Adipose tissue (tissue), 3 donors: ENCODE measurements around the gene DCAF11. TPM values are rescaled to one million over a fixed set of nuclear protein-coding genes. Genes with fewer than 3 reads are reported as not detected.

Source experiments
- H3K27ac ChIP-seq: one replicate; pipeline ENCODE4 v1.5.1; 2013; ENCODE audit warnings: low read depth, low read length
- WGBS, 3 donors: extraction: QIAGEN DNeasy Blood & Tissue Kit; methylation state at CpG; one replicate each; pipeline ENCODE4 v1.1.7; 2013; 5-methylcytosine and 5-hydroxymethylcytosine counted together
- polyA plus RNA-seq, 3 donors: library from polyadenylated mRNA; stranded (reverse); fragments of 200-250 nt; gene quantifications; one replicate each; pipeline ENCODE4 v1.2.3, GENCODE V29; 2013
- donor health status: healthy with polysubstance abuse.
- donor health status: Bipolar disorder and iron deficiency.
- donor health status: healthy.

The DCAF11 gene
- polyA plus RNA-seq, 3 donors, result 27.7 to 65.1 (median 35.6) TPM

GRCh38 chr14:24075485-24076301 lies 38.9 kb upstream of the DCAF11 start:
- no peak overlapping the region for H3K27ac ChIP-seq
- 64 to 73% (median 70%) methylated on average over 11 of the region's 11 CpGs for WGBS, 3 donors

GRCh38 chr14:24076302-24076601 lies 38.3 kb upstream of the DCAF11 start:
- no peak overlapping the region for H3K27ac ChIP-seq
- WGBS, 3 donors, result 86 to 93% (median 90%) methylated on average over 10 of the region's 10 CpGs

DNA sequence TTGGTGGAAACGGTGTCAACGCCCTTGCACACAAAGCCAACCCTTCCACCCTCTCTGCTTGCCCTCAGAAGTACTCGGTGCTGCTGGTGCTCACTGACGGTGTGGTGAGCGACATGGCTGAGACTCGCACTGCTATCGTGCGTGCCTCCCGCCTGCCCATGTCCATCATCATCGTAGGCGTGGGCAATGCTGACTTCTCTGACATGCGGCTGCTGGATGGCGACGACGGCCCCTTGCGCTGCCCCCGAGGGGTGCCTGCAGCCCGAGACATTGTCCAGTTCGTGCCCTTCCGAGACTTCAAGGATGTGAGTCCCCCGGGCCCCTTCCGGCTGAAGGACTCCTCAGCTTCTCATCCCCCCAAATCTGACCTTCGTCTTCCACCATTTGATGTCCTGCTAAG lies 37.5 kb upstream of the DCAF11 start:
- WGBS, 3 donors, result 91 to 94% (median 93%) methylated on average over 23 of the region's 23 CpGs
- no peak overlapping the region for H3K27ac ChIP-seq

GRCh38 chr14:24078146-24078545 lies 36.4 kb upstream of the DCAF11 start:
- 86 to 89% (median 86%) methylated on average over 3 of the region's 3 CpGs for WGBS, 3 donors
- no peak overlapping the region for H3K27ac ChIP-seq

- WGBS, 3 donors, result 87 to 94% (median 88%) methylated on average over 9 of the region's 9 CpGs
- no peak overlapping the region for H3K27ac ChIP-seq
Observed at GRCh38 chr14:24079491-24080141, 35.0 kb upstream of the DCAF11 start.

- 73 to 81% (median 79%) methylated on average over 6 of the region's 6 CpGs for WGBS, 3 donors
- no peak overlapping the region for H3K27ac ChIP-seq
Observed at GRCh38 chr14:24080142-24080530, 34.4 kb upstream of the DCAF11 start.

- WGBS, 3 donors, result 0 to 1% (median 0%) methylated on average over 67 to 74 of the region's 74 CpGs
- H3K27ac ChIP-seq, result no peak overlapping the region
Observed at GRCh38 chr14:24080888-24081738, 33.5 kb upstream of the DCAF11 start.

GRCh38 chr14:24081739-24082211 lies 32.8 kb upstream of the DCAF11 start:
- 20 to 24% (median 22%) methylated on average over 26 of the region's 26 CpGs for WGBS, 3 donors
- no peak overlapping the region for H3K27ac ChIP-seq

GRCh38 chr14:24082411-24083080 lies 32.0 kb upstream of the DCAF11 start:
- WGBS, 3 donors, result 92 to 96% (median 95%) methylated on average over 5 of the region's 5 CpGs

GRCh38 chr14:24083462-24083861 lies 31.1 kb upstream of the DCAF11 start:
- 63 to 91% (median 89%) methylated on average over 3 of the region's 3 CpGs for WGBS, 3 donors
- no peak overlapping the region for H3K27ac ChIP-seq

More at GRCh38 chr14:24082411-24083080, 32.0 kb upstream of the DCAF11 start:
- H3K27ac ChIP-seq, result no peak overlapping the region

DNA sequence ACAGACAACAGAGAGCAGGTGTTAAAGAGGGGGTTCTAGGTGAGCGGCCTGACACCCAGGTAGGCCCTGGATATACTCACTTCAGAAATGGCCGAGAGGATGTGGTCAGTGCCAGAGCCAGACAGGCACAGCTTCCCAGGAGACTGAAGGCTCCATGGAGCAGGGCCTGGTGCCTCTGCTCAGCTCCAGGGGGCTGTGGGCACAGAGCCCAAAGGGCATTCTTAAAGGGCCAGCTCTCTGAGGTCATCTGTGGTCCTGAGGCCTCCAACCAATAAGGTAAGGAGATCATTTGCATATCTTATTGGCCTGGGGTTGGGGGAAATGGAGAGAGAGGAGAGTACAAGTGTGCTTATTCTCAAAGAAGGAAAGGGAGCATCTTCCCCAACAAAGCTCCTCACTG lies 30.1 kb upstream of the DCAF11 start:
- H3K27ac ChIP-seq, result no peak overlapping the region
- WGBS, 3 donors, result 94 to 100% (median 97%) methylated on average over 2 of the region's 2 CpGs

GRCh38 chr14:24085215-24085614 lies 29.4 kb upstream of the DCAF11 start:
- 78 to 95% (median 80%) methylated on average over 3 of the region's 3 CpGs for WGBS, 3 donors
- H3K27ac ChIP-seq, result no peak overlapping the region

DNA sequence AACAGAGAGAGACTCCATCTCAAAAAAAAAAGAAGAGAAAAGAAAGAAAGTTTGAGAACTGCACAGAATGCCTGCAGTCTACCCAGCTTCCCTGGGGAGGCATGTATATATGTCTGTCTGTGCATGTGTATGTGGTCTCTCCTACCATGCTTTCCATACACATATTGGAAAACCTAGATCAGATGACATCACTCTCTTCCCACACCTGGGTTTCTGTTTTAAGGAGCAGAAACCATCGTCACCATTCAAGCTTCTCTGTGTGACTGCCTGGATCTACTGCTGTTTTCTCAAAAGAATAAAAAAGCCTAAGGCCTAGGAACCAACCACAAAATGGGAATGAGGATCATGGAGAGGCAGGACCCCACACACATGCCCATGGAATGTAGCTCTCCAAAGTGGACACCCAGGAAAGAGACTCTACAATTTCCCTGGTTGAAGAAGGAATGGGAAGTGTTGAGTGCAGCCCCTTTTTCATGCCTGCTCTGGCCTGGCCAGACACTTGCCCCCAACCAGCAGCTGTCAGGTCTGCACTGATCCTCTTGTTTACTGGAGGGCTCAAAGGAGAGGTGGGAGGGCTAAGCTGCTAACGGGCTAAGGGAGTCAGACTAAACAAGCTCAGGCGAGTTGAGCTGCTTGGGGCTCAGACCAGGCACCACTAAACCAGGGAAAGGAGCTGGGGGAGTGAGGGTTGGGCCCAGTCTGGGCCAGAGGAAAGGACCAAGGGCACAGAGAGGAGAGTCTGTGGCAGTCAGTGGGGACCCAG lies 28.2 kb upstream of the DCAF11 start:
- H3K27ac ChIP-seq, result no peak overlapping the region
- WGBS, 3 donors, result 86 to 91% (median 90%) methylated on average over 3 of the region's 3 CpGs

DNA sequence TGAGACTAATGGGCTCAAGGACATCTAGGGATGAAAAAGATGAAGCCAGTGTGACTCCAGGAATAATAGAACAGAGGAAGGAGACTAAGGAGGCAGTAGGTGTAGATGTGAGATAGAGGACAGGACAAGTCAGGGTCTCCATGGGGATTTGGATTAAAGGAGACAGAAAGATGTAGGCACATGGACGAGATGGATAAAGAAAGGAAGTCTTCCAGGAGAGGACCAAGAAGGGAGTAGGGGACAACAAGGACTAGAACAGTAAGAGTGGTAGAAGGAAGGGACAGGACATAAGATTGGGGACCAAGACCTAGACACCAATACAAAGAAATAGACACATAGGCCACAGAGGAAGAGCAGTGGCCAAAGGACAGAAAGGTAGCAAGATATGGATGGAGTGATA lies 27.6 kb upstream of the DCAF11 start:
- WGBS, 3 donors, result 75 to 88% (median 86%) methylated on average over 1 of the region's 1 CpG
- H3K27ac ChIP-seq, result no peak overlapping the region

DNA sequence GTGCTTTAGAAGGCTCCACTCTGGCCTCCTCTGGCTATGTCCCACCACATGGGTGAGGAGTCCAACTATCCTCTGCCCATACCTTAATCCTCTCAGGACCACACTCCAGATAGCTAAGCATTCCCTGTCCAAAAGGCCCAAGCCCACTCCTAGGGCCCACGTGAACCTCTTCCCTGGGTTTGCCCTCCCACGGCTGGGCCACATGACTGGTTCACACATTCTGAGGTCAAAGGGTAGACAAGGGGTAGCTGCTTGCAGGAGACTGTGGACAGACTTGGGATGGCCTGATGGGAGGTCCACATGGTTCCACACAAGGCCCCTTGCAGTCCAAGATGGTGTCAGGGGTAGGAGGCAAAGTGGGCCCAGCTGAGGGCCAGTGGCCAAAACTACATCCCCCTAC lies 26.5 kb upstream of the DCAF11 start:
- WGBS, 3 donors, result 75 to 94% (median 89%) methylated on average over 2 of the region's 2 CpGs

DNA sequence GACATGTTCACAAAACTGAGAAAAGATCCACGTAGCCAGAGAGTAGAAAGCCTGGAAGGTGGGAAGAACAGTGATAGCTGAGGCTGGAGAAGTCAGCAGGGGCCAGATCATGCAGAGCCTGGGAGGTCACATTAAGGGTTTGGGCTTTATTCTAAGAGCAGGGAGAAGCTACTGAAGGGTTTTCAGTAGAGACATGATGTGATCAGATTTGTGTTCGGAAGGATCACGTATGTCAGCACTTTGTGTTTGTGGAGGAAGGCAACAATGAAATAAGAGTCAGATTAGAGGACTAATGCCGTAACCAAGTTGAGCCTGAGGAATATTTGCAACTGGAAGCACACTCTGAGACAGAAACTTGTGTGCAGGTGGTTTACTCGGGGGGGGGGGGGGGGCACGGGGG lies 24.7 kb upstream of the DCAF11 start:
- 75 to 88% (median 83%) methylated on average over 6 of the region's 6 CpGs for WGBS, 3 donors
- H3K27ac ChIP-seq, result no peak overlapping the region

More for the DNA sequence above, 26.5 kb upstream of the DCAF11 start:
- no peak overlapping the region for H3K27ac ChIP-seq

GRCh38 chr14:24092110-24092504 lies 22.5 kb upstream of the DCAF11 start:
- no peak overlapping the region for H3K27ac ChIP-seq
